Stimulated activated memory B cell treated with anti-CD40 and anti-IgM and Interleukin-4, amounts not matched to agents 10 μg/mL and 1 μg/mL and 100 μg/mL, for 72 hours (primary cell): Measurements from ENCODE around the gene C4BPA.
A peak's percentile ranks its signal among the peaks of the same experiment; 100 is the strongest.

ENCODE experiments used
- ATAC-seq: fragments of 150-1000 bp; cut with Tn5 transposase; 2 replicates; pipeline ENCODE4 v1.10.0; 2021
- H3K27ac Mint-ChIP-seq: one replicate; pipeline ENCODE4 v1.8.0; 2022; ENCODE audit warnings: mild to moderate bottlenecking, mixed read lengths
- H3K27me3 Mint-ChIP-seq: one replicate; pipeline ENCODE4 v1.8.0; 2022; ENCODE audit warnings: mixed read lengths
- H3K36me3 Mint-ChIP-seq: one replicate; pipeline ENCODE4 v1.8.0; 2022; ENCODE audit warnings: mixed read lengths
- H3K4me1 Mint-ChIP-seq: one replicate; pipeline ENCODE4 v1.8.0; 2022; ENCODE audit warnings: mixed read lengths
- H3K4me3 Mint-ChIP-seq: one replicate; pipeline ENCODE4 v1.8.0; 2022; ENCODE audit warnings: mild to moderate bottlenecking, moderate library complexity, mixed read lengths
- H3K9me3 Mint-ChIP-seq: one replicate; pipeline ENCODE4 v1.8.0; 2022; ENCODE audit warnings: mixed read lengths

The C4BPA gene

GRCh38 chr1:207088161-207088560, 15.9 kb upstream of the C4BPA start:
- H3K4me1 Mint-ChIP-seq, result peaks cover 20% of the 10 kb centered on the region
- H3K4me3 Mint-ChIP-seq, result no peak overlapping the region
- H3K27me3 Mint-ChIP-seq, result no peaks in the 10 kb centered on the region
- H3K9me3 Mint-ChIP-seq, result no peaks in the 10 kb centered on the region
- H3K36me3 Mint-ChIP-seq, result no peaks in the 10 kb centered on the region
- H3K27ac Mint-ChIP-seq, result no peak overlapping the region
- no peak for ATAC-seq

- H3K36me3 Mint-ChIP-seq, result no peaks in the 10 kb centered on the region
- peak within 1 kb of the TSS; percentile 44 for H3K27ac Mint-ChIP-seq
- H3K4me1 Mint-ChIP-seq, result peaks cover 20% of the 10 kb centered on the region
- no peaks in the 10 kb centered on the region for H3K27me3 Mint-ChIP-seq
- ATAC-seq, result no peak
- H3K9me3 Mint-ChIP-seq, result no peaks in the 10 kb centered on the region
- H3K4me3 Mint-ChIP-seq, result peak within 1 kb of the TSS; percentile 68
These were observed 15.1 kb upstream of the C4BPA start, which contains the start of gene C4BPB for GRCh38 chr1:207088701-207089626. TSS of gene C4BPB (plus strand) at chr1:207088860. CDS start at chr1:207089532, 672 bp downstream.

GRCh38 chr1:207089627-207090355, 14.2 kb upstream of the C4BPA start:
- H3K4me3 Mint-ChIP-seq, result peak overlapping the region; percentile 68
- H3K4me1 Mint-ChIP-seq, result peaks cover 16% of the 10 kb centered on the region
- ATAC-seq, result no peak
- H3K36me3 Mint-ChIP-seq, result no peaks in the 10 kb centered on the region
- no peaks in the 10 kb centered on the region for H3K27me3 Mint-ChIP-seq
- no peaks in the 10 kb centered on the region for H3K9me3 Mint-ChIP-seq
- peak overlapping the region; percentile 44 for H3K27ac Mint-ChIP-seq

- Mint-ChIP-seq H3K4me1 (peaks cover 9% of the 10 kb centered on the region), H3K27ac (no peak overlapping the region), H3K9me3 (no peaks in the 10 kb centered on the region), H3K36me3 (no peaks in the 10 kb centered on the region), H3K4me3 (no peak overlapping the region), H3K27me3 (no peaks in the 10 kb centered on the region)
- ATAC-seq, result no peak
These were observed 12.7 kb upstream of the C4BPA start for GRCh38 chr1:207091200-207091908.

- H3K27ac Mint-ChIP-seq, result no peak overlapping the region
- no peak for ATAC-seq
- no peaks in the 10 kb centered on the region for H3K9me3 Mint-ChIP-seq
- no peaks in the 10 kb centered on the region for H3K36me3 Mint-ChIP-seq
- H3K27me3 Mint-ChIP-seq, result no peaks in the 10 kb centered on the region
- H3K4me1 Mint-ChIP-seq, result peaks cover 14% of the 10 kb centered on the region
- H3K4me3 Mint-ChIP-seq, result no peak overlapping the region
These were observed 10.1 kb upstream of the C4BPA start for GRCh38 chr1:207093944-207094343.

- H3K4me3 Mint-ChIP-seq, result no peak overlapping the region
- ATAC-seq, result peak; percentile 92
These were observed 6.1 kb upstream of the C4BPA start for GRCh38 chr1:207097871-207098324.

GRCh38 chr1:207101720-207102119, 2.3 kb upstream of the C4BPA start:
- Mint-ChIP-seq H3K9me3 (no peaks in the 10 kb centered on the region), H3K4me1 (peaks cover 6% of the 10 kb centered on the region), H3K36me3 (no peaks in the 10 kb centered on the region), H3K4me3 (no peak overlapping the region), H3K27me3 (peaks cover 11% of the 10 kb centered on the region), H3K27ac (no peak overlapping the region)
- ATAC-seq, result no peak

More at GRCh38 chr1:207097871-207098324, 6.1 kb upstream of the C4BPA start:
- Mint-ChIP-seq H3K36me3 (no peaks in the 10 kb centered on the region), H3K4me1 (peaks cover 6% of the 10 kb centered on the region), H3K9me3 (no peaks in the 10 kb centered on the region), H3K27ac (no peak overlapping the region), H3K27me3 (peaks cover 11% of the 10 kb centered on the region)

- Mint-ChIP-seq H3K4me3 (no peak overlapping the region), H3K4me1 (peaks cover 6% of the 10 kb centered on the region), H3K27me3 (peaks cover 11% of the 10 kb centered on the region), H3K9me3 (no peaks in the 10 kb centered on the region), H3K36me3 (no peaks in the 10 kb centered on the region), H3K27ac (no peak overlapping the region)
- ATAC-seq, result no peak
These were observed 1.9 kb upstream of the C4BPA start for GRCh38 chr1:207102146-207102545.

- Mint-ChIP-seq H3K27me3 (peaks cover 11% of the 10 kb centered on the region), H3K4me1 (peaks cover 4% of the 10 kb centered on the region), H3K36me3 (no peaks in the 10 kb centered on the region), H3K27ac (no peak overlapping the region), H3K9me3 (no peaks in the 10 kb centered on the region), H3K4me3 (no peak overlapping the region)
- ATAC-seq, result no peak
These were observed 1.4 kb upstream of the C4BPA start for GRCh38 chr1:207102659-207103058.

GRCh38 chr1:207109004-207109403, 5.0 kb downstream of the C4BPA start:
- no peaks in the 10 kb centered on the region for H3K36me3 Mint-ChIP-seq
- no peaks in the 10 kb centered on the region for H3K9me3 Mint-ChIP-seq
- no peak overlapping the region for H3K4me3 Mint-ChIP-seq
- ATAC-seq, result no peak
- H3K4me1 Mint-ChIP-seq, result no peaks in the 10 kb centered on the region
- H3K27ac Mint-ChIP-seq, result no peak overlapping the region
- H3K27me3 Mint-ChIP-seq, result no peaks in the 10 kb centered on the region

- Mint-ChIP-seq H3K27me3 (peaks cover 9% of the 10 kb centered on the region), H3K36me3 (no peaks in the 10 kb centered on the region), H3K9me3 (no peaks in the 10 kb centered on the region), H3K4me1 (no peaks in the 10 kb centered on the region), H3K27ac (no peak overlapping the region), H3K4me3 (no peak overlapping the region)
- ATAC-seq, result no peak
These were observed 8.7 kb downstream of the C4BPA start for GRCh38 chr1:207112616-207113296.

- Mint-ChIP-seq H3K9me3 (peaks cover 3% of the 10 kb centered on the region), H3K4me1 (no peaks in the 10 kb centered on the region), H3K27ac (no peak overlapping the region), H3K36me3 (no peaks in the 10 kb centered on the region), H3K4me3 (no peak overlapping the region), H3K27me3 (peaks cover 9% of the 10 kb centered on the region)
- no peak for ATAC-seq
These were observed 11.2 kb downstream of the C4BPA start for GRCh38 chr1:207115269-207115668.

GRCh38 chr1:207124389-207124788, 20.4 kb downstream of the C4BPA start:
- no peaks in the 10 kb centered on the region for H3K4me1 Mint-ChIP-seq
- H3K27ac Mint-ChIP-seq, result no peak overlapping the region
- H3K4me3 Mint-ChIP-seq, result no peak overlapping the region
- H3K27me3 Mint-ChIP-seq, result peaks cover 12% of the 10 kb centered on the region
- ATAC-seq, result no peak
- peaks cover 19% of the 10 kb centered on the region for H3K36me3 Mint-ChIP-seq
- H3K9me3 Mint-ChIP-seq, result peaks cover 20% of the 10 kb centered on the region

- ATAC-seq, result no peak
- H3K27ac Mint-ChIP-seq, result no peak overlapping the region
- peaks cover 12% of the 10 kb centered on the region for H3K27me3 Mint-ChIP-seq
- peaks cover 27% of the 10 kb centered on the region for H3K36me3 Mint-ChIP-seq
- H3K9me3 Mint-ChIP-seq, result peaks cover 30% of the 10 kb centered on the region
- H3K4me1 Mint-ChIP-seq, result no peaks in the 10 kb centered on the region
- H3K4me3 Mint-ChIP-seq, result no peak overlapping the region
These were observed 24.4 kb downstream of the C4BPA start for GRCh38 chr1:207128336-207128921.
